Right lobe of liver (tissue), 4 donors: ENCODE results near the gene ZDHHC11.
"Not testable (repeated sequence)": the region's sequence is repeated elsewhere in the genome, so short reads cannot be mapped to it uniquely, and the experiment has no call there.

Experiments used
- CTCF ChIP-seq, 4 donors: fragments of 200-600 bp in 3 of 4; fragments of 450-650 bp in 1 of 4; IDR thresholded peaks; one replicate each; pipeline versions ENCODE4 v1.5.1 to v1.8.0; 2016 to 2022; ENCODE audit warnings: antibody characterized with exemption in 4 of 4, mild to moderate bottlenecking in 2 of 4
- POLR2A ChIP-seq: fragments of 450-650 bp; IDR thresholded peaks from one replicate; pipeline ENCODE4 v1.6.1; 2017; ENCODE audit warnings: antibody characterized with exemption, mild to moderate bottlenecking
- donor health status: DM: no; HTN: no; CAD: no.
- donor health status: DM: no; HTN: no; CAD: no.
- donor health status: DM: no; HTN: yes; CAD: no.

- not testable (repeated sequence) for TF ChIP-seq CTCF (IDR thresholded peaks at IDR 0.05); POLR2A
Measured at GRCh38 chr5:753567-754142, 97.1 kb downstream of the ZDHHC11 start.
